ENCODE data around the gene ASB15.

Gene ASB15

DNA sequence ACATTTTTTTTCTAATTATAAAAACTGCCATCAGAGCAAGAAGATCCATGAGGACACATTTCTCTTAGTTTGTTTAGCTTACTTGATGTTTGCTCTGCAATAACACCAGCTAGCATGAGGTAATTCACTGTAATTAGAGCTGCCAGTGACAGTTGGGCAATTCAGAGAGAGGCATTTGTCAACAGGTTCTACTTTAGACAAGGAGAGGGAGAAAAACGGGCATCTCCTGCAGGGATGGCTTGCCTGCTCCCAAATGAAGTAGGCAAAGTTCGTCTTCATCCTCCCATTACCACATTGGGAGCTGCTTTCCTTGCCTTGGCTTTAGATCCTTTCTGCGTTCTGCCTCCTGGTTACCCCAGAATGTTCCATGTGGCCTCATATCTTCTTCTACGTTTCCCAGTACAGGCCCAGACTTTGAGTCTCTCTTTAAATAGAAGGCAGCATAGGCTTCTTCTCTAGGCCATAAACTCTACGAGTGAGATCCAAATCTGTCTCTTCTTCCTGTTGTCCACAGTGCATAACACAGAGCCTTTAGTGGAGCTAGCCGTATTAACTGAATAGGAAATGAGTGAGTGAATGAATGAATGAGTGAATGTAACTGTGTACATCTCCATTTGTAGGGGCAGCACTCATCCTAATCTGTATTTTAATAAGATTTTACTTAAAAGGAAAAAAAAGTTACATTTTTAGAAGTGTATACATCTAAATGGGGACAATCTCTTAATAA is 21.2 kb downstream of the ASB15 start:
- H2AFZ ChIP-seq (ENCODE audit: low read depth, low read length): no peak overlapping the region
- ATAC-seq (ENCODE audit: insufficient read depth, low read depth): no peak

DNA sequence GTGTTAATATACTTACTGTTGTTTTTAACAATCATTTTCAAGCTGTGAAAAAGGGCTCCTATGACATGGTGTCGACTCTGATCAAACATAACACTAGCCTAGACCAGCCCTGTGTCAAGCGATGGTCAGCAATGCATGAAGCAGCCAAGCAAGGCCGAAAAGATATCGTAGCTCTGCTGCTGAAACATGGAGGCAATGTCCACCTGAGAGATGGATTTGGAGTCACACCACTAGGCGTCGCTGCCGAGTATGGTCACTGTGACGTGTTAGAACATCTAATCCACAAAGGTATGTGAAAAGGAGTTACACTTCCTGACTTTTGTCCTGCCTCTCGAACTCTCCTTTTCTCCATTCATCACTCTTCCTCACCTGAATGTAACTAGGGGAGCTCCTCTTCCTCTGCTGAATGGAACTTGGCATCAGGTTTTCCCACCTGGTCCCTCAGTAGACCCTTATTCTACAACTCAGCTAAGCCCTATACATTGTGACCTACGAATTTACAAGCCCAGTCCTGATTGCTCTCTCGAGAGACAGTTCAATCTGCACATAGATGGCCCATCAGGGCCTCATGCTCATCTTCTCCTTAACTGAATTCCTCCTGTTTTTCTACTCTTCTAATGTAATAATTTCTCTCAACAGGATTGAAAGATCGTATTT is 23.0 kb downstream of the ASB15 start:
- Histone ChIP-seq H3K27me3 (ENCODE audit: insufficient read depth, low read length, poor library complexity) (no peaks in the 10 kb centered on the region), H3K9ac (ENCODE audit: low read depth, low read length) (no peak overlapping the region), H3K79me2 (ENCODE audit: insufficient read depth, low read length) (no peaks in the 10 kb centered on the region), H4K20me1 (ENCODE audit: insufficient read depth, low read length) (no peaks in the 10 kb centered on the region), H3K4me1 (ENCODE audit: insufficient read depth, low read length) (no peaks in the 10 kb centered on the region), H2AFZ (ENCODE audit: low read depth, low read length) (no peak overlapping the region), H3K9me3 (ENCODE audit: insufficient read depth, low read length, severe bottlenecking) (no peaks in the 10 kb centered on the region), H3K4me3 (ENCODE audit: low read depth in 1 of 2, low read length in 2 of 2) (no peak overlapping the region), H3K27ac (ENCODE audit: low read length) (no peak overlapping the region), H3K36me3 (ENCODE audit: insufficient read depth, low read length) (no peaks in the 10 kb centered on the region), H3K4me2 (ENCODE audit: insufficient read depth, low read length) (no peak overlapping the region)
- TF ChIP-seq, protein P1, sequence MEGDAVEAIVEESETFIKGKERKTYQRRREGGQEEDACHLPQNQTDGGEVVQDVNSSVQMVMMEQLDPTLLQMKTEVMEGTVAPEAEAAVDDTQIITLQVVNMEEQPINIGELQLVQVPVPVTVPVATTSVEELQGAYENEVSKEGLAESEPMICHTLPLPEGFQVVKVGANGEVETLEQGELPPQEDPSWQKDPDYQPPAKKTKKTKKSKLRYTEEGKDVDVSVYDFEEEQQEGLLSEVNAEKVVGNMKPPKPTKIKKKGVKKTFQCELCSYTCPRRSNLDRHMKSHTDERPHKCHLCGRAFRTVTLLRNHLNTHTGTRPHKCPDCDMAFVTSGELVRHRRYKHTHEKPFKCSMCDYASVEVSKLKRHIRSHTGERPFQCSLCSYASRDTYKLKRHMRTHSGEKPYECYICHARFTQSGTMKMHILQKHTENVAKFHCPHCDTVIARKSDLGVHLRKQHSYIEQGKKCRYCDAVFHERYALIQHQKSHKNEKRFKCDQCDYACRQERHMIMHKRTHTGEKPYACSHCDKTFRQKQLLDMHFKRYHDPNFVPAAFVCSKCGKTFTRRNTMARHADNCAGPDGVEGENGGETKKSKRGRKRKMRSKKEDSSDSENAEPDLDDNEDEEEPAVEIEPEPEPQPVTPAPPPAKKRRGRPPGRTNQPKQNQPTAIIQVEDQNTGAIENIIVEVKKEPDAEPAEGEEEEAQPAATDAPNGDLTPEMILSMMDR (IDR thresholded peaks at IDR 0.05; ENCODE audit: borderline replicate concordance, extremely low read depth, low read length, poor library complexity, severe bottlenecking): peak; percentile 39
- no peak for TF ChIP-seq EZH2 (IDR thresholded peaks at IDR 0.05; ENCODE audit: borderline replicate concordance, low read depth, low read length, severe bottlenecking)
- DNase-seq (peak; percentile 38), ATAC-seq (ENCODE audit: insufficient read depth, low read depth) (no peak)

More for the DNA sequence above, 21.2 kb downstream of the ASB15 start:
- H3K79me2 ChIP-seq (ENCODE audit: insufficient read depth, low read length): no peaks in the 10 kb centered on the region
- H3K4me2 ChIP-seq (ENCODE audit: insufficient read depth, low read length): no peak overlapping the region
- H3K9ac ChIP-seq (ENCODE audit: low read depth, low read length): no peak overlapping the region
- H3K9me3 ChIP-seq (ENCODE audit: insufficient read depth, low read length, severe bottlenecking): no peaks in the 10 kb centered on the region
- H3K4me3 ChIP-seq (ENCODE audit: low read depth in 1 of 2, low read length in 2 of 2): no peak overlapping the region
- no peak for DNase-seq
- no peaks in the 10 kb centered on the region for H4K20me1 ChIP-seq (ENCODE audit: insufficient read depth, low read length)
- H3K27me3 ChIP-seq (ENCODE audit: insufficient read depth, low read length, poor library complexity): no peaks in the 10 kb centered on the region
- no peaks in the 10 kb centered on the region for H3K36me3 ChIP-seq (ENCODE audit: insufficient read depth, low read length)
- no peaks in the 10 kb centered on the region for H3K4me1 ChIP-seq (ENCODE audit: insufficient read depth, low read length)
- TF ChIP-seq, protein P1 (IDR thresholded peaks at IDR 0.05; ENCODE audit: borderline replicate concordance, extremely low read depth, low read length, poor library complexity, severe bottlenecking): no peak
- no peak for TF ChIP-seq EZH2 (IDR thresholded peaks at IDR 0.05; ENCODE audit: borderline replicate concordance, low read depth, low read length, severe bottlenecking)
- H3K27ac ChIP-seq (ENCODE audit: low read length): no peak overlapping the region

DNA sequence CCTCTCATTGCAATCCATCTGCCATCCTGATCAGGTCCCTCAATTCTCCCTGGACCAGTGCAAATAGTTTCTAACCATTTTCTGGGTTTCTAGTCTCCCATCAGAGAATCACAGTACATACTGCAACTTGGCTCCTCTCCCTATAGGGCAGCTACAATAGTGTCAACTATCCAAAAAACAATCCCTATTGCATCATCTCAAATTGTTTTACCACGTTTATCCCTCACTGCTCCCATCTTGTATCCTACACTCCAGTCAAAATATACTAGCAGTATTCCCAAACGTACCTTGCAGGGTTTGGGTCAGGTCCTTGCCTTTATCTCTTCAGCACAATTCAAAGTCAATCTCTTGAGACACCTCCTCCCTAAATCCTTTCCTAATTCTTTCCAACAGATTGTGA is 23.6 kb downstream of the ASB15 start:
- no peak for ATAC-seq (ENCODE audit: insufficient read depth, low read depth)
- no peaks in the 10 kb centered on the region for H3K36me3 ChIP-seq (ENCODE audit: insufficient read depth, low read length)

More for the DNA sequence above, 23.6 kb downstream of the ASB15 start:
- no peak overlapping the region for H3K9ac ChIP-seq (ENCODE audit: low read depth, low read length)
- H3K79me2 ChIP-seq (ENCODE audit: insufficient read depth, low read length): no peaks in the 10 kb centered on the region
- TF ChIP-seq EZH2 (IDR thresholded peaks at IDR 0.05; ENCODE audit: borderline replicate concordance, low read depth, low read length, severe bottlenecking): no peak
- TF ChIP-seq, protein P1 (IDR thresholded peaks at IDR 0.05; ENCODE audit: borderline replicate concordance, extremely low read depth, low read length, poor library complexity, severe bottlenecking): no peak
- no peak for DNase-seq
- no peak overlapping the region for H3K27ac ChIP-seq (ENCODE audit: low read length)
- no peaks in the 10 kb centered on the region for H3K27me3 ChIP-seq (ENCODE audit: insufficient read depth, low read length, poor library complexity)
- no peaks in the 10 kb centered on the region for H4K20me1 ChIP-seq (ENCODE audit: insufficient read depth, low read length)
- H3K4me1 ChIP-seq (ENCODE audit: insufficient read depth, low read length): no peaks in the 10 kb centered on the region
- no peak overlapping the region for H3K4me3 ChIP-seq (ENCODE audit: low read depth in 1 of 2, low read length in 2 of 2)
- H2AFZ ChIP-seq (ENCODE audit: low read depth, low read length): no peak overlapping the region
- no peaks in the 10 kb centered on the region for H3K9me3 ChIP-seq (ENCODE audit: insufficient read depth, low read length, severe bottlenecking)
- no peak overlapping the region for H3K4me2 ChIP-seq (ENCODE audit: insufficient read depth, low read length)
